Measurements from ENCODE around the gene DPP7. TPM values are rescaled to one million over a fixed set of nuclear protein-coding genes. Genes with fewer than 3 reads are reported as not detected.

DPP7 gene
- total RNA-seq, 1 experiment from 2014 or later = 230 TPM

- H3K4me1 ChIP-seq = peaks cover 17% of the 10 kb centered on the region
- no peaks in the 10 kb centered on the region for H3K27me3 ChIP-seq (replicated peaks; ENCODE audit: control insufficient read depth, insufficient read depth, low read length)
- peak within 1 kb of the TSS; percentile 75 for H3K4me3 ChIP-seq (ENCODE audit: low read depth, low read length)
- Mint-ChIP-seq H3K9me3 (ENCODE audit: unreplicated experiment) (no peaks in the 10 kb centered on the region), H3K27me3 (ENCODE audit: insufficient read depth, unreplicated experiment) (no peaks in the 10 kb centered on the region), H3K4me3 (ENCODE audit: unreplicated experiment) (peak within 1 kb of the TSS; percentile 60), H3K36me3 (ENCODE audit: insufficient read depth, unreplicated experiment) (peaks cover 12% of the 10 kb centered on the region), H3K4me1 (ENCODE audit: low read depth, unreplicated experiment) (no peaks in the 10 kb centered on the region), H3K27ac (ENCODE audit: unreplicated experiment) (no peak within 1 kb of the TSS)
- BruUV-seq (replicated peaks) = no TSS peak
- intact Hi-C loops (cut with micrococcal nuclease; ENCODE audit: unreplicated experiment) = no loop called here
- peaks cover 1% of the 10 kb centered on the region for H3K36me3 ChIP-seq (ENCODE audit: control insufficient read depth, insufficient read depth, low read length)
- DNase-seq = peak; percentile 64 to 69
- TF ChIP-seq CTCF (IDR thresholded peaks at IDR 0.05; ENCODE audit: insufficient read depth in 1 of 2, low read depth in 1 of 2, low read length in 1 of 2, severe bottlenecking in 1 of 2, unreplicated experiment in 1 of 2) = no peak
- POLR2A ChIA-PET = no interaction called here
- CTCF ChIA-PET = interaction anchor here (0.5 to 2.3 kb wide), 5 partner anchors 9 to 216 kb away, joined by 3 to 13 read pairs (median 4); partner anchors contain the start of gene MAN1B1
- no peaks in the 10 kb centered on the region for H3K9me3 ChIP-seq
These were observed 37.4 kb downstream of the DPP7 start, which contains the start of gene UAP1L1 for GRCh38 chr9:137077010-137077747. Gene UAP1L1 (plus strand): TSS chr9:137077517. CDS start chr9:137077533, 16 bp downstream.

GRCh38 chr9:137076636-137077009 is 37.9 kb downstream of the DPP7 start:
- POLR2A ChIA-PET = no interaction called here
- intact Hi-C loops (cut with micrococcal nuclease; ENCODE audit: unreplicated experiment) = no loop called here
- Mint-ChIP-seq H3K4me3 (ENCODE audit: unreplicated experiment) (peak overlapping the region; percentile 60), H3K27me3 (ENCODE audit: insufficient read depth, unreplicated experiment) (no peaks in the 10 kb centered on the region), H3K4me1 (ENCODE audit: low read depth, unreplicated experiment) (no peaks in the 10 kb centered on the region), H3K9me3 (ENCODE audit: unreplicated experiment) (no peaks in the 10 kb centered on the region), H3K27ac (ENCODE audit: unreplicated experiment) (no peak overlapping the region), H3K36me3 (ENCODE audit: insufficient read depth, unreplicated experiment) (peaks cover 9% of the 10 kb centered on the region)
- peaks cover 17% of the 10 kb centered on the region for H3K4me1 ChIP-seq
- H3K27me3 ChIP-seq (replicated peaks; ENCODE audit: control insufficient read depth, insufficient read depth, low read length) = no peaks in the 10 kb centered on the region
- no peak for TF ChIP-seq CTCF (IDR thresholded peaks at IDR 0.05; ENCODE audit: insufficient read depth in 1 of 2, low read depth in 1 of 2, low read length in 1 of 2, severe bottlenecking in 1 of 2, unreplicated experiment in 1 of 2)
- no peaks in the 10 kb centered on the region for H3K9me3 ChIP-seq
- CTCF ChIA-PET = interaction anchor here (0.5 to 2.3 kb wide), 4 partner anchors 9 to 217 kb away, joined by 3 to 13 read pairs (median 5); partner anchors contain the start of gene MAN1B1
- H3K4me3 ChIP-seq (ENCODE audit: low read depth, low read length) = no peak overlapping the region; the same call in none of the 2 replicates
- peak in 1 of 2 experiments; percentile 34 for DNase-seq
- no TSS peak for BruUV-seq (replicated peaks)
- peaks cover 1% of the 10 kb centered on the region for H3K36me3 ChIP-seq (ENCODE audit: control insufficient read depth, insufficient read depth, low read length)

DNA sequence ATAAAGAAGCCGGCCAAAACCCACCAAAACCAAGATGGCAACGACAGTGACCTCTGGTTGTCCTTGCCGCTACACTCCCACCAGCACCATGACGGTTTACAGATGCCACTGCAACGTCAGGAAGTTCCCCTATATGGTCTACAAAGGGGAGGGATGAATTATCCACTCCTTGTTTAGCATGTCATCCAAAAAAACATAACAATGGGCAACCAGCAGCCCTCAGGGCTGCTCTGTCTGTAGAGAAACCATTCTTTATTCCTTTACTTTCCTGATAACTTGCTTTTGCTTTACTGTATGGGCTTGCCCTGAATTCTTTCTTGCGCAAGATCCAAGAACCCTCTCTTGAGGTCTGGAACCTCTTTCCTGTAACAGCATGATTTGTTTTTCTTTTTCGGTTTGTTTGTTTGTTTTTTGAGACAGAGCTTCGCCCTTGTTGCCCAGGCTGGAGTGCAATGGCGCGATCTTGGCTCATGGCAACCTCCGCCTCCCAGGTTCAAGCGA is 39.2 kb downstream of the DPP7 start:
- ChIA-PET POLR2A (no interaction called here), CTCF (no interaction called here)
- intact Hi-C loops (cut with micrococcal nuclease; ENCODE audit: unreplicated experiment) = no loop called here
- peaks cover 9% of the 10 kb centered on the region for H3K4me1 Mint-ChIP-seq (ENCODE audit: low read depth, unreplicated experiment)
- no peak for DNase-seq
- Histone ChIP-seq H3K9me3 (no peaks in the 10 kb centered on the region), H3K36me3 (ENCODE audit: control insufficient read depth, insufficient read depth, low read length) (no peaks in the 10 kb centered on the region; the same call in 1 of the 2 replicates), H3K4me3 (ENCODE audit: low read depth, low read length) (no peak overlapping the region), H3K27me3 (replicated peaks; ENCODE audit: control insufficient read depth, insufficient read depth, low read length) (no peaks in the 10 kb centered on the region), H3K4me1 (peaks cover 26% of the 10 kb centered on the region)
- H3K36me3 Mint-ChIP-seq (ENCODE audit: insufficient read depth, unreplicated experiment) = peaks cover 13% of the 10 kb centered on the region
- BruUV-seq (replicated peaks) = no TSS peak
- no peak overlapping the region for H3K27ac Mint-ChIP-seq (ENCODE audit: unreplicated experiment)
- H3K27me3 Mint-ChIP-seq (ENCODE audit: insufficient read depth, unreplicated experiment) = no peaks in the 10 kb centered on the region
- H3K4me3 Mint-ChIP-seq (ENCODE audit: unreplicated experiment) = no peak overlapping the region
- no peaks in the 10 kb centered on the region for H3K9me3 Mint-ChIP-seq (ENCODE audit: unreplicated experiment)
- no peak for TF ChIP-seq CTCF (IDR thresholded peaks at IDR 0.05; ENCODE audit: insufficient read depth in 1 of 2, low read depth in 1 of 2, low read length in 1 of 2, severe bottlenecking in 1 of 2, unreplicated experiment in 1 of 2)

All from Caco-2 (cell line).